MM.1S (cell line): Measurements from ENCODE around the gene MXRA7.

ENCODE experiments used
- DNase-seq: peaks from one replicate; pipeline ENCODE4 v3.0.0-alpha.2; 2015
- H2AFZ ChIP-seq: fragments of 300-600 bp; sonication (generic); 2 replicates; pipeline ENCODE4 v1.6.0; 2016; ENCODE audit warnings: antibody characterized with exemption, low read length
- H3F3A ChIP-seq: fragments of 300-600 bp; sonication (generic); 2 replicates; pipeline ENCODE4 v1.6.1; 2016; ENCODE audit warnings: mild to moderate bottlenecking, antibody characterized with exemption, low read length, moderate library complexity, mixed read lengths; ENCODE audit not compliant: insufficient read depth
- H3K27ac ChIP-seq: fragments of 300-600 bp; sonication (generic); 2 replicates; pipeline ENCODE4 v1.5.1; 2016; ENCODE audit warnings: mild to moderate bottlenecking, low read length
- H3K27me3 ChIP-seq: fragments of 300-600 bp; sonication (generic); replicated peaks from 2 replicates; pipeline ENCODE4 v1.6.0; 2016; ENCODE audit warnings: low read length; ENCODE audit not compliant: insufficient read depth
- H3K36me3 ChIP-seq: fragments of 300-600 bp; sonication (generic); replicated peaks from 2 replicates; pipeline ENCODE4 v1.6.1; 2016; ENCODE audit warnings: mild to moderate bottlenecking, low read length, mixed read lengths; ENCODE audit not compliant: insufficient read depth
- H3K4me1 ChIP-seq: fragments of 300-600 bp; sonication (generic); 2 replicates; pipeline ENCODE4 v1.6.1; 2016; ENCODE audit warnings: low read length, mixed read lengths
- H3K4me2 ChIP-seq: fragments of 300-600 bp; sonication (generic); 2 replicates; pipeline ENCODE4 v1.6.0; 2016; ENCODE audit warnings: low read depth, low read length
- H3K4me3 ChIP-seq: fragments of 300-600 bp; sonication (generic); 2 replicates; pipeline ENCODE4 v1.5.1; 2016; ENCODE audit warnings: low read length, mixed read lengths
- H3K79me2 ChIP-seq: fragments of 300-600 bp; sonication (generic); 2 replicates; pipeline ENCODE4 v1.6.1; 2016; ENCODE audit warnings: mixed run types, low read length, mixed read lengths
- H3K9ac ChIP-seq: fragments of 300-600 bp; sonication (generic); 2 replicates; pipeline ENCODE4 v1.6.1; 2016; ENCODE audit warnings: low read length, mixed read lengths
- H3K9me2 ChIP-seq: fragments of 300-600 bp; sonication (generic); replicated peaks from 2 replicates; pipeline ENCODE4 v1.6.1; 2016; ENCODE audit warnings: mild to moderate bottlenecking, low read length, mixed read lengths; ENCODE audit not compliant: insufficient read depth
- H3K9me3 ChIP-seq: fragments of 300-600 bp; sonication (generic); replicated peaks from 2 replicates; pipeline ENCODE4 v1.6.1; 2016; ENCODE audit warnings: mild to moderate bottlenecking, low read length, mixed read lengths; ENCODE audit not compliant: insufficient read depth
- H4K20me1 ChIP-seq: fragments of 300-600 bp; sonication (generic); 2 replicates; pipeline ENCODE4 v1.6.1; 2016; ENCODE audit warnings: mild to moderate bottlenecking, low read length, moderate library complexity, mixed read lengths; ENCODE audit not compliant: insufficient read depth
- EZH2 ChIP-seq: fragments of 300-600 bp; sonication (generic); optimal IDR thresholded peaks from 2 replicates; pipeline ENCODE3; 2017; ENCODE audit warnings: low read depth, mild to moderate bottlenecking, antibody characterized with exemption, low read length, mixed read lengths
- EZH2phosphoT487 ChIP-seq: fragments of 300-600 bp; sonication (generic); IDR thresholded peaks from 2 replicates; pipeline ENCODE4 v1.6.1; 2018; ENCODE audit warnings: antibody characterized with exemption, low read length
- TF ChIP-seq, protein P1 (sequence below): fragments of 300-600 bp; sonication (generic); IDR thresholded peaks from 2 replicates; pipeline ENCODE4 v1.5.1; 2016; ENCODE audit warnings: antibody characterized with exemption, low read length, mixed read lengths

Gene MXRA7

DNA sequence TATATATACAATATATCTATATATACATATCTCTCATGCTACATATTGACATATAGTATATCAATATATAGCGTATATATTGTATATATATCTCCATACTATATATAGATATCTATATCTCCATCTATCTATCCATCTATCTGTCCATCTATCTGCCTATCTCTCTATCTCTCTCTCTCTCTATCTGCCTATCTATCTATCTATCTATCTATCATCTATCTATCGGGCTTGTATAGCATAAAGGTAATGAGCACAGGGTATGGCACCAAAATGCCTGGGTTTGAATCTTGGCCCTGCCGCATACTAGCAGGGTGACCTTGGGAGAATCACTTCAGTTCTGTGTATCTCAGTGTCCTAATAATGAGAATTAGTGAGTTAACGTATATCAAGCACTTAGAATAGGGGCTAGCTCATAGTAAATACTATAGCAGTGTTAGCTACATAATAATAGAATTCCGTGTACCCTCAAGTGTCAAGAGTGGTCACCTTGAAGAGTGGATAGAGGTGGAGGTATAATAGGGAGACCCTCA is 68.7 kb downstream of the MXRA7 start:
- Histone ChIP-seq H3K9me2 (no peaks in the 10 kb centered on the region), H3K4me3 (no peak overlapping the region), H3K36me3 (no peaks in the 10 kb centered on the region), H3K27ac (no peak overlapping the region), H3K79me2 (no peaks in the 10 kb centered on the region), H2AFZ (no peak overlapping the region), H3K27me3 (peaks cover 18% of the 10 kb centered on the region), H3F3A (no peaks in the 10 kb centered on the region), H3K4me2 (no peak overlapping the region), H3K9me3 (no peaks in the 10 kb centered on the region), H3K9ac (no peak overlapping the region), H3K4me1 (no peaks in the 10 kb centered on the region), H4K20me1 (no peaks in the 10 kb centered on the region)
- no peak for DNase-seq
- TF ChIP-seq EZH2phosphoT487 (no peak), EZH2 (no peak)
- TF ChIP-seq, protein P1, sequence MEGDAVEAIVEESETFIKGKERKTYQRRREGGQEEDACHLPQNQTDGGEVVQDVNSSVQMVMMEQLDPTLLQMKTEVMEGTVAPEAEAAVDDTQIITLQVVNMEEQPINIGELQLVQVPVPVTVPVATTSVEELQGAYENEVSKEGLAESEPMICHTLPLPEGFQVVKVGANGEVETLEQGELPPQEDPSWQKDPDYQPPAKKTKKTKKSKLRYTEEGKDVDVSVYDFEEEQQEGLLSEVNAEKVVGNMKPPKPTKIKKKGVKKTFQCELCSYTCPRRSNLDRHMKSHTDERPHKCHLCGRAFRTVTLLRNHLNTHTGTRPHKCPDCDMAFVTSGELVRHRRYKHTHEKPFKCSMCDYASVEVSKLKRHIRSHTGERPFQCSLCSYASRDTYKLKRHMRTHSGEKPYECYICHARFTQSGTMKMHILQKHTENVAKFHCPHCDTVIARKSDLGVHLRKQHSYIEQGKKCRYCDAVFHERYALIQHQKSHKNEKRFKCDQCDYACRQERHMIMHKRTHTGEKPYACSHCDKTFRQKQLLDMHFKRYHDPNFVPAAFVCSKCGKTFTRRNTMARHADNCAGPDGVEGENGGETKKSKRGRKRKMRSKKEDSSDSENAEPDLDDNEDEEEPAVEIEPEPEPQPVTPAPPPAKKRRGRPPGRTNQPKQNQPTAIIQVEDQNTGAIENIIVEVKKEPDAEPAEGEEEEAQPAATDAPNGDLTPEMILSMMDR = no peak

DNA sequence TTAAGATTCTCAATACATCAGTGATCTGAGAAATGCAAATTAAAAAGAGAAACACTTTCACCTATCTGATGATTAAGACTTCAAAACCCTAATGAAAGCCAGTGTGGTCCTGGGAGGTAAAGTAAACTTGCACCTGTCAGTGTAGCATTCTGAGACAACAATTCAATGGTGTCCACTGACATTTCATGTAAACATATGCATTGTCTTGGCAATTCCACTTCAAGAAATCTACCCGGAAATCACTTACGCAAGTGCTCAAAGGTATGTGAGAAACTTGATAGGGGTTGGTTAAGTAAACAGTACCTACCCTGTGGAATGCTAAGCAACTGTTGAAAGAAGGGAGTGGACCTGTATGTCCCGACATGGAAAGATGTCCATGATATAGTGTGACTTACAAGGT is 69.3 kb downstream of the MXRA7 start:
- Histone ChIP-seq H2AFZ (no peak overlapping the region), H3K4me2 (no peak overlapping the region)
- DNase-seq = no peak

DNA sequence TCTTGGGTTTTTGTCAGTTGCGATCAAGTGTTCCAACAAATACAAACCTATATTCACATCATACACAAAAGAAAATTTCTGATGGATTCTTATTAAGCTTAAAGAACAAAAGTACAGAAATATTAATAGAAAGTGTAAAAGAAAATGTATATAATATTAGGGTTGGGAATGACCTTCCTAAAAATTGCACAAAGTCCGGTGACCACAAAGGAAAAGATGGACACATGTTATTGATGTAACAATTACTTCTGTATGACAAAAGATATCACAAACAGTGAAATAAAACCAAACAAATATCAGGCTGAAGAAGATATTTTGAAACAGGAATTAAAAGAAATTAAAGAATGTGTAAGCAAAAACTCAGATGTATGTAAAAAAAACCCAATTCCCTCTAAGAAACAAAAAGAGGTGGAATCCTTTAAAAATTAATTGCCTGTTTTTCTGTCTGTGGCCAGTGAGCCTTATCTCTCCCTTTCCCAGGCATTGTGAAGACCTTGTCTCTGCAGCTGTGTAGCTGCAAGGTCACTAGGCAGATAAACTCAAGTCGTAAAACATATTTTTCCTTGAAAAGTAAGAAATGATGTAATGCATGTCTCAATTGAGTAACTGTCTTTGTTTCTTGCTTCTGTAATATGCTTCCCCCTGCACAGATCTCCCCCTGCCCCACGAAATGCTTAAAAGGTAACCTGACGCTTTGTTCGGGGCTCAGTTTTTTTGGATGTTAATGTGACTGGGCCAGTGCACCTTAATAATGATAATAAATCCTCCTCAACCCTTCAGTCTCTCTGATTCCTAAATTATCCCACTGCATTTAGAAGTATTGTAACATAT is 70.0 kb downstream of the MXRA7 start:
- Histone ChIP-seq H3K27ac (no peak overlapping the region), H3K27me3 (peaks cover 23% of the 10 kb centered on the region), H3K36me3 (no peaks in the 10 kb centered on the region), H3K4me2 (no peak overlapping the region), H3K9ac (no peak overlapping the region), H3K79me2 (no peaks in the 10 kb centered on the region), H3K4me3 (no peak overlapping the region), H3K4me1 (no peaks in the 10 kb centered on the region), H4K20me1 (no peaks in the 10 kb centered on the region), H3K9me3 (no peaks in the 10 kb centered on the region), H3K9me2 (no peaks in the 10 kb centered on the region), H2AFZ (no peak overlapping the region), H3F3A (no peaks in the 10 kb centered on the region)
- no peak for TF ChIP-seq EZH2
- TF ChIP-seq, protein P1 = no peak
- TF ChIP-seq EZH2phosphoT487 = no peak
- DNase-seq = no peak

More for the DNA sequence above, 69.3 kb downstream of the MXRA7 start:
- Histone ChIP-seq H4K20me1 (no peaks in the 10 kb centered on the region), H3K4me3 (no peak overlapping the region), H3K4me1 (no peaks in the 10 kb centered on the region), H3K36me3 (no peaks in the 10 kb centered on the region), H3K27me3 (peaks cover 18% of the 10 kb centered on the region), H3K9me3 (no peaks in the 10 kb centered on the region), H3K79me2 (no peaks in the 10 kb centered on the region), H3K9me2 (no peaks in the 10 kb centered on the region), H3K9ac (no peak overlapping the region), H3K27ac (no peak overlapping the region), H3F3A (no peaks in the 10 kb centered on the region)
- TF ChIP-seq EZH2 (no peak), EZH2phosphoT487 (no peak)
- TF ChIP-seq, protein P1 = no peak
